Measurements from ENCODE around the gene CNTN5.

The CNTN5 gene

DNA sequence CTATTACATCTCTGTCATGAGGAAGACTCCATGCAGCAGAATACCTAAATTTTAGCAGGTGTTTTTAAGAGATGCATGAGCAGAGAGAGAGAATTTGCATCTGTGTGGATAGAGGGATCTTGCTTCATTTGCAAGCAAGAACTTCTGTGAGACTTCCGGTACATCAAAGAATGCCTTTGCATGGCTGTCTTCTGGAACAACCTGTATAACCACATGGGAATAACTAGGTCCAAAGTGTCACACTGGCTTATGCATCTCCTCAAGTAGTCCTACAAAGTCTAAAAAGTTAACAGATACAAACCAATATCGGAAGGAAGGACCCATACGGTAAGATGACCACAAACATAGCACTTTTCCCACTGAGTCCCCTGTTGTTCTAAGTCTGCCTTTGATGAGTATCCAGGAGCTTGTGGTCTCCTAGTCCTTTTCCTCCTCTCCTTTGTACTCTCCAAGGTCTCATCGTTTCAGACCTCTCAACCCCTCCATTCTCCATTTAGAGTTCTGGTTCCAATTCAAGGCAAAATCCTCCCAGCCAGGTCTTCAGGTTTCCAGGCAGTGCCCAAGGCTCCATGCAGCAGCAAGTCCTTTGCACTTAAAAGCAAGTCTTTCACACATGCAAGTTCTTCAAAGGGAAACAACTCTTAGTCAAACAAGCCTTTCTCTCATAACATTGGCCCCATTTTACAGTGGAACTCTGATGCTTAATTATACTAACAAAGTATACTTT, 1084.7 kb downstream of the CNTN5 start:
- DNase-seq, result no peak

DNA sequence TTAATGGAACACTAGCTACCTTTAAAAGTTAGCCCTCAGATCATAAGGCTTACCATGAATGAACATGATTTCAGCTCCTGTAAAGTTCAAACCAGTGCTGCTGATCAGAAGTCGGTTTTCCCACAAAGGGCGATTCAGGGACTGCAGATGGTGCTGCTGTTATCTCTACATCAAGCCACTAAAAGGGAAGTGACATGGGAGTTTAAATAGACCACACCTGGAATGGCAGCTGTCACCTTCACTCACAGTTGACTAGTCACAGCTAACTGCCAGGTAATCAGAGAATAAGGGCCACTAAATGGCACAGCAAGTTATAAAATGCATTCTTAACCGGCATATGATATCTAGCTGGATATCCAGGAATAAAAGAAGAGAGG, 1085.2 kb downstream of the CNTN5 start:
- DNase-seq, result no peak

DNA sequence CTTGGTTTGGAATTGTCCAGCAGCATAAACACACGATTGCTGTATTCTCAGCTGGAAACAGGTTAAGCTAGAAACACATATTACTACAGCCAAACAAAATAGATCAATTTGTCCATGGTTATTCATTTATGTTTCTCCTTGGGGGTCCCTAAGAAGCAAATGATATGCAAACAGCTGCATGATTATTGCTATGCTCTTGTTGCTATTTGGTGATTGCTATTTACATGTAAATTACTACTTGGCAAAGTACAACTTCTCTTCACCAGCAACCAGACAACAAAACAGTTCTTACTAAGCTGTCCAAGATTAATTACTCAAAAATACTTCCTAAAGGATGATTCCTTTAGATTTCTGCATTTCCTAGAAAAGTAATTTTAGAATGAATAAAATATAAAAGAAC, 1098.4 kb downstream of the CNTN5 start:
- DNase-seq, result no peak

DNA sequence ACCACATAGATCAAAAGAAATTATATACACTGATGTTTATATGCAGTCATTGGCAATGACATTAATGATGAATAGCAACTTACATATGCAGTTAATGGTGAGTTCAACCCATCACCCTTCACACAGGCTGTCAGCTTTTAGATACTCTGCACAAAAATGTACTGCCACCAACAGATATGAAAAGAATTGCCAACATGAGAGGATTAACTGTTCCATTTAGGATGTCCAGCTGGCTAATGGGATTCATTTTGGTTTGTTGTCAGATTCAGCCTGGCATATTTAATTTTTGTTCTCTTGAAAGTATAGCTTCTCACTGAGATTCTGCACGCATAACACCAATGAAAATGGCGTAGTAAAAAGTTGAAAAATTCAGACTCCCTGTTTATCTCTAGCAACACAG, 1112.4 kb downstream of the CNTN5 start:
- no peak for DNase-seq

DNA sequence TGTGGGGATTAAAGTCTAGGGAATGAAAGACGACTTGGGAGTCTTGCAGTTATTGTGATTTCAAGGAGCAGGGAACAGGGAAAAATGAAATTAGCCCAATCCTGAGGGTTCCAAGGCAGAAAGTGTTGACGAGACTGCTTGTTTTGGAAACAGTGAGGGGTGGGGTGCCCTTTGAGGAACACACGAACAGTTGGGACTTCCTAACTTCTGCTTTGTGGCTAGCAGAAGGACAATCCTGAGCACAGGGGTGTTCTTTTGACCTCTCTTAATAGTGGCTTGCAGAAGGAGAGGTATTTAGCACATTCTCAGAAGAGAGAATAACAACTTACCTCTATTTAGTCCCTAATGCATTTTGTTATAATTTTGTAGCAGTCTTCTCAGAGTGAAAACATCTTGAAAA, 1120.5 kb downstream of the CNTN5 start:
- no peak for DNase-seq

DNA sequence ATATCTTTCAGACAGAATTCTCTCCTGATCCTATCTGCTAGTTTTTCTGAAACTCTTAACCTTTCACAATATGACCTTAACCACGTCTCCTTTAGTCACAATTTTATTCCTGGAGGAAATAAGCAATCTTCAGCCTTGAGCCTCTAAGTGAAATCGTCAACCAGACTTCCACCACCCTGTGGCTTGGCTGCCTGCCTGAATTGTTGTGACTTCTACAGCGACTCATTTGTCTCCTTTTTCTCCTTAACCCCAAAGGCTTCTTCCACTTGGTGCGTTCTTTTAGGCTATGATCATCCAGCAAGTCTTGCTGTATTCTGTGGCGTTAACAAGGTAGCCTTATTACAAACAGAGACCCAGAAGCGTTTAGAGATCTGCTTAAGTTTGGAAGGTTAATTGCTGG, 1131.2 kb downstream of the CNTN5 start:
- DNase-seq, result no peak

DNA sequence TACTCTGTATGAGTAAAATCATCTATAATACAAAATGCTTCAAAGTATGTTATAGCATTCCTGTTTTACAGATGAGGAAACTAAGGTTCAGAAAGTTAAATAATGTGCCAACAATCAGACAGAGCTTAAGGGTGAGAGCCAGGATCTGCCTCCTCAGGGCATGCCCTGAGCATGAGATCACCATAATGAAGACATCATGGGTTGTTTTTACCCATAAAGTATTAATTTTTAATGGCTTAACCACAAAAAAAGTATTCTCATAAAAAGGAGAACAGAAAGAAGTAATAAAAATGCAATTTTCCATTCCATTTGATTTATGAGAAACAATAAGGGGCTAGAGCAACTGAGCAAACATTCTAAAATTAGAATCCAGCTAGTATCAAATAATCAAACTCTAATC, 1132.0 kb downstream of the CNTN5 start:
- no peak for DNase-seq

DNA sequence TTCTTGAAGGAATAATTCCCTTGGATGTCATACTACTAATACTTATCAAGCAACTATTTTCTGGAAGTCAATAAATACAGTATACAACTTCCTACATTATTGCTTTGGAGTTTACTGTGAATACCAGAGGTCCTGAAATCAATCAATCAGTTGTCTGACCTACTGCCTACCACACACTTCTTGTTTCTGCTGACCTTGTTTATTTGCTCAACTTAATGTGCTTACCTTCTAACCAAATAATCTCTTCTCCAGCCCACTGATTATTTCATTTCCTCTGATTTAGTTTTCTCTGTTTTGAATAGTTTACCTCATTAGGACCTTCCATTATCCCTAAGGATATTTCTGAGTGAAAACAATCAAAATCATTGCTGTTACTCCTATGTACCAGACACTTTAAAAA, 1142.7 kb downstream of the CNTN5 start:
- no peak for DNase-seq

DNA sequence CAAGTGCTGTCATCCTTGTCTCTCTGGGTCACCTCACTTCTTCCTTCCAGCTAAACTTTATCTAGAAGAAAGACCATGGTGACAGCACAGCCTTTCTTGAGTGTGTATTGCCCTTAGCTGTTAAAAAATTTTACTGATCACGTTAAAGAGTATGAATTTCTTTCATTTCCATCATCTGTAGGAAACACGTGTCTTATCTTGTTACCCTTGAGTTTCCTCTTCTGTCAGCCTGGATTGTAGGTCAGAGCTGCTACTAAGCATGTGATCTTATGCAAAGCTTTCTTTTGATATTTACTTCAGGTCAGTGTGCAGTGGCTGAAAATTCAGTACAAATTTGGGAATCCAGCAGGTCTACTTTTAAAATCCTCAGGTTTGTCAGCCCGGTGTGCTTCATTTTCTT, 1154.1 kb downstream of the CNTN5 start:
- DNase-seq, result no peak

DNA sequence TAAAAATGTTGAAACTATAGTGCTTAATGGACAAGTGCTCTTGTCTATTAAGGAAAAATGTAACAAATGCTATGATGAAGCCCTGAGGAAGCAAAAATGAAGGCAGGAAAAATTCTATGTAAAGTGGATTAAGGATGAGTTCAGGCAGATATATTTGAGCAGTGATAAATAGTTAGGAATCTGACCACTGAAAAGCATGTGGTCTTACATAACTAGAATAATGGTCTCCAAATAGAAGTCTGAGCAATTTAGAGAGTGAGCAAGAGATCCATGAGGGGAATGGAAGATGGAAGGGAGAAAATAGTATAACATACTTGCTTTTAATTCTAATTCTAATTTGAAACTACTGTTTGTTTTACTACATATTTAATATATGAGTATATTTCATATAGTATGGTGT, 1155.7 kb downstream of the CNTN5 start:
- no peak for DNase-seq

DNA sequence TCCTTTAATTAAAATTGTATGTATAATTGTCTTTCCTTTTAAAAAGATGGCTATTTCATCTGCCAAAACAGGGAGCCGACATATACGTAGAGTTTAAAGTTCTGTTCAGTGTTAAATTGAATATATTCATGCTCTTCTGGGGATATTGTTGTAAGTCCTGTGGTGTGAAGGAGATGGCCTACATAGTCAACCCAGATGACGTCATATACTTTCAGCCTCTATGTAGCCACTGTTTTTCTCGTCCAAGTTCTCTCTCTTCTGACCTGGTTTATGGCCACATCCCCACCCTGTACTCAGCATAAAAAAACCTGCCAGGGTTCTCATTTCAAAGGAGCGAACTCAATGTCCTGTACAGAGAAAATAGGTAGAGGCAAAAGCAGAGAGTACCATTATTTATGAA, 1156.9 kb downstream of the CNTN5 start:
- no peak for DNase-seq

DNA sequence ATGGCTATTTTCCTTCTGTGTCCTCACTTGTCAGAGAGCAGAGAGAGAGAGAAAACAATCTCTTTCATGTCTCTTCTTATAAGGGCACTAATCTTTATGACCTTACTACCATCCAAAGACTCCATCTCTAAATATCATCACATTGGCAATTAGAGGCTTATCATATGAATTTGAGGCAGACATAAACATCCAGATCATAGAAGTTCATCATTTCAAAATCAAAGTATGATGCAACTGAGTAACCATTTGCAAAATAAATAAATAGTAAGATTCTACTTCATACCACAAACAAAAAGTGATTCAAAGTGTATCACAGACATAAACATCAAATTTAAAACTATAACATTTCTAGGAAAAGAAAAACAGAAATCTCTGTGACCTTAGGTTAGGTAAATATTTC, 1161.6 kb downstream of the CNTN5 start:
- DNase-seq, result no peak

DNA sequence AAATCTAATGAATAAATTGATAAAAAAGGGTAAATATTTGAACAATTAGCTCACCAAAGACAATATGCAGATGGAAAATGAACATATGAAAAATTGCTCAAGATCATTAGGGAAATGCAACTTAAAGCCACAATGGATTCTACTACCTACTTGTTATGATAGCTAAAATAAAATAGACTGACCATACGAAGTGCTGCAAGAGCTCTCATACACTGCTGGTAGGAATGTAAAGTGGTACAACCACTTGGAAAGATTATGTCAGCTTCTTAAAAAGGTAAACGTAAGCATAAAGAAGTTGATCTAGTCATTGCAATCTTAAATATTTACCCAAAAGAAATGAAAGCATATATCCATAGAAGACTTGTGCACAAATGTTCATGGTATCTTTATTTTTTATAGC, 1162.2 kb downstream of the CNTN5 start:
- no peak for DNase-seq

DNA sequence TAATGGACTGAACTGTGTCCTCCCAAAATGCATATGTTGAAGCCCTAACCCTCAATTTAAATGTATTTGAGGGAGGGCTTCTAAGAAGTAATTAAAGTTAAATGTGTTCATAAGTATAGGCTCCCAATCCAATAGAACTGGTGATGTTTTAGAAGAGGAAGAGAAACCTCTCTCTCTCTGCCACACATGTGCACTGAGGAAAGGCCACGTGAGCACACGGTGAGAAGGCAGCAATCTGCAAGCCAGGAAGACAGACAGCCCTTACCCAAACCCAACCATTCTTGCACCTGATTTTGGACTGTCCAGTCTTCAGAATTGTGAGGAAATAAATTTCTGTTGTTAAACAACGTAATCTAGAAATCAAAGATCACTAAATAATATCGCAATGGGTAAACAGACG, 1164.8 kb downstream of the CNTN5 start:
- DNase-seq, result no peak

DNA sequence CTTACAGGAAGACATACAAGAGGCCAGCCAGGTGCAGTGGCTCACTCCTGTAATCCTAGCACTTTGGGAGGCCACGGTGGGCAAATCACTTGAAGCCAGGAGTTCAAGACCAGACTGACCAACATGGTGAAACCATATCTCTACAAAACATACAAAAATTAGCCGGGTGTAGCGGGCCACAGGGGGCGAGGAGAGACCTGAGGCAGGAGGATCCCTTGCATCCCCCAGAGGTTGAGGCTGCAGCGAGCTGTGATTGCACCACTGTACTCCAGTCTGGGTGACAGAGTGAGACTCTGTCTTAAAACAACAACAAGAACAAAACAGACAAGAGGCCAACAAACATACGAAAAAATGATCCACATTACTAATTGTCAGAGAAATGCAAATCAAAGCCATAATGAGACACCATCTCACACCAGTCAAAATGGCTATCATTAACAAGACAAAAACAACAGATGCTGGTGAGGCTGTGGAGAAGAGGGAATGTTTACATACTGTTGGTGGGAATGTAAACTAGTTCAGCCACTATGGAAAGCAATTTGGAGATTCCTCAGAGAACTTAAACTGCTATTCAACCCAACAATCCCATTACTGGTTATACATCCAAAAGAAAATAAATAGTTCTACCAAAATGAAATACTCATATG, 1167.5 kb downstream of the CNTN5 start:
- no peak for DNase-seq

DNA sequence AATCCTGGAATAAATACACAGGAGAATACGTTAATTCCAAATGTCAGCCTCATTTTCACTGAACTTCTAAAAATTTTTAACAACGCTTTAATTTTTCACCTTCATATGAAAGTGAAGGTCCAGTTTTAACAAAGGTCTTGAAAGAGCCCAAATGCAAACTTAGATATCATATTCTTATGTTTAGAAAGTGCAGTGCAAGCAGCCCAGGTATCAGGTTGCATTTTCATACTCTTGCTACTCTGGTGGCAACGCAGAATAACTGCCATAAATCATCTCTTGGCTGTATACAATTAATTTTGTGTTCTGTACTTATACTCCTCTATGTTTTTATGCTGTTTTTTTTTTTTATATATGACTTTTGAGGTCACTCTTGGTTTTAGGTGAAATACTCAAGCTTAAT, 1169.6 kb downstream of the CNTN5 start:
- no peak for DNase-seq

DNA sequence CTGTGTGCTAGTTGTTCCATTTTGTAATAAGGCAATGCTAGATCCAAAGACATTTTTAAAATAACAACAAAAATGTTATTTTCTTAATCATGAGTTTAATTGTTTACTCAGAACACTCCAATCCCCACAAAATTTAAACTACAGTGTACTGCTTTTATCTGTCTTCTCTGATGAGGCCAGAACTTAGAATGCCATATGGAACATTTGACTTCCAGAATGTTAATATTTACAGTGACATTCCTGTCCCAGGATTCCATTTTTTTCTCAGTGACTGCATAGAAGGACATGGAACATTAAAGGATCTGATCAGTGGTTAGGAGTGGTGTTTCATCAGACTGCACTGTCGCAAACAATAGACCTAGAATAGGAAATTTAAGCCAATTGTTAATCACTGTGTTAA, 1171.4 kb downstream of the CNTN5 start:
- no peak for DNase-seq

DNA sequence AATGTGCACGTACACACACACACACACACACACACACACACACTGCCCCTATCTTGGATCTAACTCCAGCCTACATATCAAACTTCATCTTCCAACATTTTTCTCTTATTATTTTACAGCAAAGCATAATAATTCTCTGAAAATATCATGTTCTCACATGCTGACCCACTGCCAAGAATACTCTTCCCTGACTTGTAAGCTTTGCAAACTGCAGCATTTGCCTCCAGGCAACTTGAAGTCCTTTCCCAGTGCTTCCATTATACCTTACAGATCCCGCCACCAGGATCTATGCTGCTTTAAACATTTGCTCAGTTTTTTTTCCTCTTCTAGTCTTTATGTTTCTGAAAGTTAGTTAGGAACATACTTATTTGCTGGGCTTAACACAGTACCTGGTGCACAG, 1183.0 kb downstream of the CNTN5 start:
- DNase-seq, result no peak

DNA sequence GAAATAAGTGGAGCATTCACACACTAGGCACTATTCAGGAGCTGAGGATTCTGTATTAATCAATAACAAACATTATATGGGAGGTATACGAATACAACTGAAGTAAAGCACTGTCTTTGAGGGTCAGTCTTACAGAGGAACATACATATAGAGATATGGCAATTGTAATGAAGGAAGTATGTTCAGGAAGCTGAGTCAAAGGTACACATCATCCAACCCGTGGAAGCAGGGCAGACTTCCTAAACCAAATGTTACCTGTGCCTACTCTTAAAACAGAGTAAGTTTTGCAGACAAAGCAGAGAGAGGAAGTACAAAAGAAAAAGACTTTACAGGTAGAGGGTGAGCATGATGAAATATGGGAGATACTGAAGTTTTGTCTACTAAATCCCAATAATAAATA, 1185.2 kb downstream of the CNTN5 start:
- DNase-seq, result no peak

DNA sequence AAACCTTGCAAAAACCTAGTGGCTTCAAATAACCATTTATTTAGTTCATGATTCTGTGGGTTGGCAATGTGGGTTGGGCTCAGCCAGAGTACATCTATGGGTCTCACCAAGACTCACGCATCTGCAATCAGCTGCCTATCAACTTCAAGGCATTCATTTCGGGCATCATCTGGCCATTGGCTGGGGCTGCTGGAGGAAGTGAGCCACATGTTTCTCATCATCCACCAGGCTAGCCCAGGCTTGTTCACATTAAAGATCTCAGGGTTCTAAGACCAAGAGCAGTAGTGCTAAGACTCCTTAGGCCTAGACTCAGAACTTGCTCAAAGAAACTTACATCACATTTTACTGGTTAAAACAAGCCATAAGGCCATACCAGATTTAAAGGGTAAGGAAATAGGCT, 1187.5 kb downstream of the CNTN5 start:
- DNase-seq, result no peak

DNA sequence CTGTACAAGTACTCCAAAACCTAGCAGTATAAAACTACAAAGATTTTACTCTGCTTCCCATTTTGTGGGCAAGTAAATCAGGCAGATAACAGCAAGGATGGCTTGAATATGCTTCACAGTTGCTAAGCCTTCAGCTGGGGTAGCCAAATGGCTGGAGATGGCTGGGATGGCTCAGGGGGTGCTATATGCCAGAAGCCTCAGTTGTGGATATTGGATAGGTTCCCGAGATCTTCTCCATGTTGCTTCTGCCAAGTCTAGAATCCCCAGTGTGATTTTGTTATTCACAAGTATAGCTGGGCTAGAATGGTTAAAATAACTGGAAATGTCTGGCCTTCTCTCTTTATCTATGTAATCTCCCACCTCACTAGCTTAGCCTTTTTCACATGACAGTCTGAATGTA, 1194.0 kb downstream of the CNTN5 start:
- DNase-seq, result no peak

DNA sequence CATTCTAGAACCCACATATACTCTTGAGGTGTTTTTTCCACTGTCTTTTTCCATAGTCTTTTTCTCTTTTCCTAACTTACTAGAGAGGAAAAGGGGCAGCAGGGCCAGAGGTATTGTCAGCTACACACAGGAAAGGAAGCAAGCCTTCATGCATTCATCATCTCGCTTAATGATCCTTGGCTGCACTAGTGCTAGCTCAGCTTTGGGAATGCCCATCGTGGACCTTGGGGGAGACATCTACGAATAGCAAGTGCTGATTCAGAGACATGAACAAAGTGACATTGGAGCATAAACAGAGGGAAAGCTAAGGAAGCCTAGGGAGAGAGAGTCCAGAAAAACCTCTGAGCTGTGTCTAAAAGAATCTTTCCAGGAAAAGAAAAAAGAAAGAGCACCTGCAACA, 1200.1 kb downstream of the CNTN5 start:
- no peak for DNase-seq

DNA sequence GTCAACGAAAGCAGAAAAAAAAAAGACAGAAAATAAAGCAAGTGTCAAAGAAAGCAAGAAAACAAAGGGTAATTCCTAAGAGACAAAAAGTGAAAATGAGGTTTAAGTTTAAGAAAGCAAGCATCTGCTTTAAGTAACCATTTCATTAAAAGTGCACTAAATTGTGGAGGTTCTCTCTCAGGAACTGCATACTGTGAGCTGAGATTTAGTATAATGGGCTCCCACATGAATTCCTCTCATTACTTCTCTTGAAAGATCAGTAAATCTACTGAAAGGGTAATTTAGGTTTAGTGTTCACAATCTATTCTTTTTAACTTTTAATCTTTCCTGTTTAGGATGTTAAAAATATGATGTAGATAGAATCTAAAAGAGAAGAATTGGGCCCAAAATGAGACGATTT, 1201.0 kb downstream of the CNTN5 start:
- DNase-seq, result no peak

DNA sequence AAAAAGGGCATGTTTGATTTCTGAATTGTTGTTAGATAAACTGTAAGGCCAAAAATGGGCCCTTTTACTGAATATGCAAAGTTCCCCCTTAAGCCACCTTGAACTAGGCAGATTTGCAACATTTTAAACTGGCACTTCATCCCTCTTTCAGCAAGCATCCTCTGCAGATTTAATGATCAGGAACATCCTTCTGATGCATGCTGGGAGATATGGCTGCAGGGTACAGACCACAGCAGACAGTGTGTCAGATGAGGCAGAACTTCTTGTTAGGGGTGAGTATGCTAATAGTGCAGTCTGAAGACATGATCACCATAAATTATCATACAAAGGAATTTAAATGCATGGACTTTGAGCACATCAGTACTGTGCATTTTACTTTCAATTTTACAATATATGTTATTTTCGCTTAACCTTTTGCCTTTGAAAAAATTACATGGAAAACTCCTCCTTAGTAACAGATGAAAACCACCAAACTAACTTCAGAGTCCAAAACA, 1203.8 kb downstream of the CNTN5 start:
- no peak for DNase-seq

DNA sequence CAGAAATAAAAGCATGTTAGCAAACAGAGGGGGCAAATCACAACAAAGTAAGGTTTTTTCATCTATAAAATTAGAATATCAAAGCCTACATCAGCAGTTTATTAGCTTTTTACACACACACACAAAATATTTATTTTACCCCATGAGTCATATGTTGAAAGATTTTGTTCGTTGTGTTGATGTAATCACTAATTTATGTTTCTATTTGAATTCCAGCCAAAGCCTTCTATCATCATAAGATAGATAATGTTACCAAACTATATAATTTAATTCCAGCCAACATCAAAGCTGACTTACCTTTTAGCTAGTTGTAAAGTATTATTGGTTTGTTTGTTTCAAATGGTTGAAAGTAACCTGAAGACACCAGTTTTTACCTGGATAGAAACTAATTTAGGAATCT, 1208.3 kb downstream of the CNTN5 start:
- DNase-seq, result no peak

Data from CD4-positive, alpha-beta T cell treated with Interleukin-6 for 4 hours (primary cell).